ENCODE measurements around the gene ZNF71.

DNA sequence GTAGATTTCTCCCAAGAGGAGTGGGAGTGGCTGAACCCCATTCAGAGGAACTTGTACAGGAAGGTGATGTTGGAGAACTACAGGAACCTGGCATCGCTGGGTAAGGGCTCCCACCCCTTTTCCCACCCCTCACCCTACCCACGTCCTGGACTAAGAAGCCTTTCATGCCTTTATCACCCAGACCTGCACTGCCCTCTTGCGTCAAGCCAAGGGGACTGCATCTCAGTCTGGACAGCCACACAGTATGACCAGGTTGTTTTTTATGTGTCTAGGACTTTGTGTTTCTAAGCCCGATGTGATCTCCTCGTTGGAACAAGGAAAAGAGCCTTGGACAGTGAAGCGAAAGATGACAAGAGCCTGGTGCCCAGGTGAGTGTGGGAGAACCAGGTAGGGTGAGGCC, 47.6 kb upstream of the ZNF71 start:
- TF ChIP-seq CTCF (IDR thresholded peaks at IDR 0.05; ENCODE audit: extremely low read depth in 1 of 2, insufficient read depth in 1 of 2, low read depth in 1 of 2, low read length in 2 of 2) (peak; percentile 2 to 13), POLR2AphosphoS5 (IDR thresholded peaks at IDR 0.05; ENCODE audit: insufficient read depth, low read depth, low read length) (no peak), POLR2A (IDR thresholded peaks at IDR 0.05; ENCODE audit: low read depth, low read length) (no peak), EZH2 (IDR thresholded peaks at IDR 0.05; ENCODE audit: borderline replicate concordance, low read depth, low read length, severe bottlenecking) (no peak), MAX (IDR thresholded peaks at IDR 0.05; ENCODE audit: insufficient read depth, insufficient read length) (no peak), GATA2 (IDR thresholded peaks at IDR 0.05; ENCODE audit: insufficient read depth, insufficient read length, low read depth, low read length) (no peak), FOS (IDR thresholded peaks at IDR 0.05; ENCODE audit: borderline replicate concordance, insufficient read depth, low read length) (no peak), MYC (IDR thresholded peaks at IDR 0.05; ENCODE audit: low read depth, low read length) (no peak)
